IMR-90 (cell line): ENCODE measurements around the gene OR52I2. TPM values are rescaled to one million over a fixed set of nuclear protein-coding genes. Genes with fewer than 3 reads are reported as not detected.
A peak's percentile ranks its signal among the peaks of the same experiment; 100 is the strongest.

Experiments used
- ATAC-seq: fragments of 200-7000 bp; cut with Tn5 transposase; 2 replicates; pipeline ENCODE4 v1.9.1; 2020; ENCODE audit warnings: low read depth, mild to moderate bottlenecking, moderate library complexity
- BruUV-seq: library from RNA; stranded (reverse); fragments of 400-500 nt; replicated peaks from 2 replicates; lab custom pipeline; 2021; lab: Mats Ljungman, UMichigan
- CTCF ChIA-PET: fragments of 300-600 bp; formaldehyde crosslinking; extraction: SDS; loops from one replicate; lab custom pipeline; 2021; ENCODE audit warnings: antibody characterized with exemption; lab: Yijun Ruan, JAX
- POLR2A ChIA-PET: fragments of 300-600 bp; sonication (Branson Sonifier 250); formaldehyde crosslinking; loops from one replicate; lab custom pipeline; 2022; ENCODE audit warnings: antibody characterized with exemption; ENCODE audit not compliant: unreplicated experiment; lab: Charles Lee
- DNase-seq: peaks from one replicate; pipeline ENCODE4 v3.0.0; 2013
- H2AFZ ChIP-seq: replicated peaks from 2 replicates; pipeline ENCODE3; 2013; ENCODE audit warnings: low read length, mild to moderate bottlenecking; ENCODE audit not compliant: poor library complexity
- H2AK5ac ChIP-seq: 2 replicates; pipeline ENCODE4 v1.6.1; 2013; ENCODE audit warnings: low read depth, low read length, inconsistent platforms
- H2AK9ac ChIP-seq: replicated peaks from 2 replicates; pipeline ENCODE3; 2013; ENCODE audit warnings: mild to moderate bottlenecking, low read depth, low read length, moderate library complexity; ENCODE audit not compliant: poor library complexity
- H2BK120ac ChIP-seq: 2 replicates; pipeline ENCODE4 v1.6.1; 2013; ENCODE audit warnings: low read depth, low read length, inconsistent platforms
- H2BK15ac ChIP-seq: 3 replicates; pipeline ENCODE4 v1.6.1; 2013; ENCODE audit warnings: low read depth, low read length, inconsistent platforms
- H2BK20ac ChIP-seq: 2 replicates; pipeline ENCODE4 v1.6.1; 2013; ENCODE audit warnings: low read depth, mild to moderate bottlenecking, inconsistent platforms, low read length, moderate library complexity
- H2BK5ac ChIP-seq: 2 replicates; pipeline ENCODE4 v1.6.1; 2013; ENCODE audit warnings: mild to moderate bottlenecking, low read depth, low read length, inconsistent platforms; ENCODE audit not compliant: poor library complexity, severe bottlenecking
- H3K14ac ChIP-seq: replicated peaks from 2 replicates; pipeline ENCODE4 v1.6.1; 2013; ENCODE audit warnings: low read depth, low read length, inconsistent platforms
- H3K18ac ChIP-seq: 2 replicates; pipeline ENCODE4 v1.6.1; 2013; ENCODE audit warnings: low read depth, low read length, control low read depth
- H3K23ac ChIP-seq: 2 replicates; pipeline ENCODE4 v1.6.1; 2013; ENCODE audit warnings: low read depth, low read length, inconsistent platforms
- H3K27ac ChIP-seq: 2 replicates; pipeline ENCODE4 v1.5.1; 2013; ENCODE audit warnings: mild to moderate bottlenecking, control low read depth, low read length; ENCODE audit not compliant: insufficient read depth
- H3K27me3 ChIP-seq: 2 replicates; pipeline ENCODE4 v1.6.1; 2013; ENCODE audit warnings: low read length; ENCODE audit not compliant: control insufficient read depth, insufficient read depth
- H3K36me3 ChIP-seq: 2 replicates; pipeline ENCODE4 v1.6.1; 2013; ENCODE audit warnings: low read length, mixed read lengths; ENCODE audit not compliant: control insufficient read depth, insufficient read depth
- H3K4ac ChIP-seq: 2 replicates; pipeline ENCODE4 v1.6.1; 2013; ENCODE audit warnings: low read depth, low read length, inconsistent platforms
- H3K4me1 ChIP-seq: 2 replicates; pipeline ENCODE4 v1.6.1; 2013; ENCODE audit warnings: low read length, mixed read lengths; ENCODE audit not compliant: control insufficient read depth, insufficient read depth
- H3K4me2 ChIP-seq: 2 replicates; pipeline ENCODE4 v1.6.1; 2013; ENCODE audit warnings: low read depth, mild to moderate bottlenecking, control low read depth, low read length, moderate library complexity
- H3K4me3 ChIP-seq: 2 replicates; pipeline ENCODE4 v1.5.1; 2013; ENCODE audit warnings: low read depth, mild to moderate bottlenecking, control low read depth, low read length, moderate library complexity; ENCODE audit not compliant: insufficient read depth
- H3K56ac ChIP-seq: 2 replicates; pipeline ENCODE4 v1.6.1; 2013; ENCODE audit warnings: low read length, inconsistent platforms; ENCODE audit not compliant: insufficient read depth; ENCODE audit errors: extremely low read depth
- H3K79me1 ChIP-seq, 2 experiments: 2 replicates each; pipeline ENCODE4 v1.6.1; 2013; ENCODE audit warnings: low read length in 2 of 2, inconsistent platforms in 1 of 2, low read depth in 1 of 2
- H3K9ac ChIP-seq: 2 replicates; pipeline ENCODE4 v1.6.1; 2013; ENCODE audit warnings: low read depth, low read length, control low read depth
- H3K9me1 ChIP-seq: 2 replicates; pipeline ENCODE4 v1.6.1; 2013; ENCODE audit warnings: low read length, inconsistent platforms; ENCODE audit not compliant: insufficient read depth
- H3K9me3 ChIP-seq: 2 replicates; pipeline ENCODE4 v1.6.1; 2013; ENCODE audit warnings: low read length; ENCODE audit not compliant: control insufficient read depth, insufficient read depth
- H4K20me1 ChIP-seq: 2 replicates; pipeline ENCODE4 v1.6.1; 2013; ENCODE audit warnings: low read length, inconsistent platforms; ENCODE audit not compliant: insufficient read depth
- H4K5ac ChIP-seq: 2 replicates; pipeline ENCODE4 v1.6.1; 2013; ENCODE audit warnings: mild to moderate bottlenecking, low read depth, low read length, control low read depth
- H4K8ac ChIP-seq, 2 experiments: 2 replicates each; pipeline ENCODE4 v1.6.1; 2013; ENCODE audit warnings: low read depth in 2 of 2, low read length in 2 of 2, control low read depth in 1 of 2, inconsistent platforms in 1 of 2
- H4K91ac ChIP-seq: 2 replicates; pipeline ENCODE4 v1.6.1; 2013; ENCODE audit warnings: low read depth, low read length, inconsistent platforms; ENCODE audit not compliant: insufficient read depth
- RAD21 ChIP-seq: IDR thresholded peaks from 2 replicates; pipeline ENCODE4 v1.6.1; 2012; ENCODE audit warnings: low read length, improper control_type of control experiment
- SMC3 ChIP-seq: fragments of 150-350 bp; IDR thresholded peaks from 2 replicates; pipeline ENCODE4 v1.6.1; 2016; ENCODE audit warnings: low read depth, mild to moderate bottlenecking, antibody characterized with exemption, low read length, moderate library complexity
- WGBS, 2 experiments: methylation state at CpG; one replicate each; pipeline versions ENCODE4 v1.1.5 to v1.1.7; 2013; ENCODE audit warnings: missing lambda C conversion rate in 2 of 2; ENCODE audit not compliant: insufficient read length in 1 of 2; ENCODE audit errors: extremely low coverage in 2 of 2; 5-methylcytosine and 5-hydroxymethylcytosine counted together
- dilution Hi-C: fragments of 300-500 bp; cut with HindIII; formaldehyde crosslinking; loops from one replicate; pipeline ENCODE4 v1.14.3; 2018; ENCODE audit warnings: low sequenced_read_pairs; ENCODE audit not compliant: unreplicated experiment
- in situ Hi-C: fragments of 300-500 bp; cut with MboI; formaldehyde crosslinking; loops from 3 replicates; pipeline ENCODE4 v1.14.3; 2019; ENCODE audit warnings: low sequenced_read_pairs, inconsistent platforms, mixed read lengths
- intact Hi-C: fragments of 100-400 bp; cut with micrococcal nuclease; formaldehyde crosslinking; loops from 2 replicates; pipeline ENCODE4 v1.10.0; 2022
- polyA plus RNA-seq, 3 experiments: library from polyadenylated mRNA; depleted of rRNA; stranded (reverse); fragments of >200 nt; gene quantifications; 2 replicates each; pipeline ENCODE4 v1.2.3, GENCODE V29; 2012; ENCODE audit warnings: low replicate concordance in 1 of 3
- total RNA-seq: library from RNA; depleted of rRNA; stranded (reverse); fragments of >200 nt; gene quantifications from 2 replicates; pipeline ENCODE4 v1.2.3, GENCODE V29; 2012
- TF ChIP-seq, protein P1 (sequence below): conservative IDR thresholded peaks from 2 replicates; pipeline ENCODE4 v1.5.1; 2012; ENCODE audit warnings: mild to moderate bottlenecking, low read depth, low read length, improper control_type of control experiment

Gene OR52I2
- total and polyA plus RNA-seq, 2 of the 4 experiments (the other 2 are of a cell fraction), result not detected

GRCh38 chr11:4551346-4551979 lies 30.1 kb upstream of the OR52I2 start:
- intact Hi-C loops (loop anchor here (1.0 kb wide), 1 partner anchor 364 kb away; no protein-coding TSS in a partner anchor), dilution Hi-C loops (no loop called here), in situ Hi-C loops (no loop called here)
- Histone ChIP-seq H3K9me3 (no peaks in the 10 kb centered on the region), H3K4me2 (no peak overlapping the region), H4K8ac (no peak overlapping the region), H3K4ac (no peak overlapping the region), H3K4me3 (no peak overlapping the region), H2BK120ac (no peak overlapping the region), H2AFZ (no peak overlapping the region), H3K9ac (no peak overlapping the region), H4K5ac (no peak overlapping the region), H4K20me1 (no peaks in the 10 kb centered on the region), H3K4me1 (no peaks in the 10 kb centered on the region), H3K56ac (no peak overlapping the region), H3K23ac (no peak overlapping the region), H2BK5ac (no peak overlapping the region), H3K27me3 (no peaks in the 10 kb centered on the region), H2BK20ac (no peak overlapping the region), H3K27ac (no peak overlapping the region), H2AK5ac (no peak overlapping the region), H2AK9ac (no peak overlapping the region), H3K14ac (no peak overlapping the region), H2BK15ac (no peak overlapping the region), H4K91ac (no peak overlapping the region), H3K79me1 (no peaks in the 10 kb centered on the region), H3K18ac (no peak overlapping the region), H3K36me3 (no peaks in the 10 kb centered on the region), H3K9me1 (no peaks in the 10 kb centered on the region)
- ATAC-seq, result peak; percentile 67
- no TSS peak for BruUV-seq
- TF ChIP-seq SMC3 (peak; percentile 17; the same call in 1 of the 2 replicates), RAD21 (no peak)
- TF ChIP-seq, protein P1, sequence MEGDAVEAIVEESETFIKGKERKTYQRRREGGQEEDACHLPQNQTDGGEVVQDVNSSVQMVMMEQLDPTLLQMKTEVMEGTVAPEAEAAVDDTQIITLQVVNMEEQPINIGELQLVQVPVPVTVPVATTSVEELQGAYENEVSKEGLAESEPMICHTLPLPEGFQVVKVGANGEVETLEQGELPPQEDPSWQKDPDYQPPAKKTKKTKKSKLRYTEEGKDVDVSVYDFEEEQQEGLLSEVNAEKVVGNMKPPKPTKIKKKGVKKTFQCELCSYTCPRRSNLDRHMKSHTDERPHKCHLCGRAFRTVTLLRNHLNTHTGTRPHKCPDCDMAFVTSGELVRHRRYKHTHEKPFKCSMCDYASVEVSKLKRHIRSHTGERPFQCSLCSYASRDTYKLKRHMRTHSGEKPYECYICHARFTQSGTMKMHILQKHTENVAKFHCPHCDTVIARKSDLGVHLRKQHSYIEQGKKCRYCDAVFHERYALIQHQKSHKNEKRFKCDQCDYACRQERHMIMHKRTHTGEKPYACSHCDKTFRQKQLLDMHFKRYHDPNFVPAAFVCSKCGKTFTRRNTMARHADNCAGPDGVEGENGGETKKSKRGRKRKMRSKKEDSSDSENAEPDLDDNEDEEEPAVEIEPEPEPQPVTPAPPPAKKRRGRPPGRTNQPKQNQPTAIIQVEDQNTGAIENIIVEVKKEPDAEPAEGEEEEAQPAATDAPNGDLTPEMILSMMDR, result peak; percentile 39
- ChIA-PET CTCF (interaction anchor here (1.6 kb wide), 1 partner anchor 364 kb away, joined by 6 read pairs; no protein-coding TSS in a partner anchor), POLR2A (no interaction called here)
- peak; percentile 16 for DNase-seq
- 67% methylated on average over 2 of the region's 8 CpGs; no CpG with 5 or more reads in 1 of the 2 experiments for WGBS, 2 experiments
